ENCODE measurements around the gene PTTG1. TPM values are rescaled to one million over a fixed set of nuclear protein-coding genes. Genes with fewer than 3 reads are reported as not detected.

The PTTG1 gene
- total RNA-seq, 2 experiments from 2014 or later, result 15.1 to 17.6 TPM

- peak overlapping the region in 1 of 2 donors; percentile 50 for H3K27ac ChIP-seq (ENCODE audit: low read depth in 1 of 2, low read length in 2 of 2)
- no peaks in the 10 kb centered on the region for H3K9me3 ChIP-seq (ENCODE audit: control insufficient read depth in 1 of 2, insufficient read depth in 1 of 2, low read length in 2 of 2)
- Mint-ChIP-seq H3K4me3 (peak overlapping the region; percentile 94), H3K27me3 (no peaks in the 10 kb centered on the region), H3K36me3 (ENCODE audit: low read depth) (no peaks in the 10 kb centered on the region), H3K27ac (peak overlapping the region; percentile 88), H3K9me3 (no peaks in the 10 kb centered on the region), H3K4me1 (ENCODE audit: low read depth) (peaks cover 95% of the 10 kb centered on the region)
- H3K4me3 ChIP-seq (ENCODE audit: low read length), result peak overlapping the region; percentile 69
- TF ChIP-seq CTCF (IDR thresholded peaks at IDR 0.05), result no peak
- ChIA-PET CTCF (interaction anchor here (4.9 kb wide), 1 partner anchor 30 kb away, joined by 43 read pairs; no protein-coding TSS in a partner anchor), POLR2A (interaction anchor here (1.0 to 1.3 kb wide), 2 partner anchors 50 to 51 kb away, joined by 3 read pairs; partner anchors contain the start of gene SLU7)
- ATAC-seq (ENCODE audit: poor library complexity), result no peak
- DNase-seq, result no peak
- no peaks in the 10 kb centered on the region for H3K36me3 ChIP-seq (ENCODE audit: insufficient read depth, low read length)
- H3K27me3 ChIP-seq (ENCODE audit: control insufficient read depth in 1 of 2, insufficient read depth in 2 of 2, low read length in 2 of 2), result no peaks in the 10 kb centered on the region
- H3K4me1 ChIP-seq (ENCODE audit: insufficient read depth, low read length), result peaks cover 54% of the 10 kb centered on the region
- intact Hi-C loops (cut with DNase I, micrococcal nuclease), result loop anchor here in 1 of 2 experiments (2.0 to 5.0 kb wide), 2 partner anchors 31 to 47 kb away; partner anchors contain the start of gene PTTG1
Measured at GRCh38 chr5:160469156-160470144, 47.8 kb downstream of the PTTG1 start.

DNA sequence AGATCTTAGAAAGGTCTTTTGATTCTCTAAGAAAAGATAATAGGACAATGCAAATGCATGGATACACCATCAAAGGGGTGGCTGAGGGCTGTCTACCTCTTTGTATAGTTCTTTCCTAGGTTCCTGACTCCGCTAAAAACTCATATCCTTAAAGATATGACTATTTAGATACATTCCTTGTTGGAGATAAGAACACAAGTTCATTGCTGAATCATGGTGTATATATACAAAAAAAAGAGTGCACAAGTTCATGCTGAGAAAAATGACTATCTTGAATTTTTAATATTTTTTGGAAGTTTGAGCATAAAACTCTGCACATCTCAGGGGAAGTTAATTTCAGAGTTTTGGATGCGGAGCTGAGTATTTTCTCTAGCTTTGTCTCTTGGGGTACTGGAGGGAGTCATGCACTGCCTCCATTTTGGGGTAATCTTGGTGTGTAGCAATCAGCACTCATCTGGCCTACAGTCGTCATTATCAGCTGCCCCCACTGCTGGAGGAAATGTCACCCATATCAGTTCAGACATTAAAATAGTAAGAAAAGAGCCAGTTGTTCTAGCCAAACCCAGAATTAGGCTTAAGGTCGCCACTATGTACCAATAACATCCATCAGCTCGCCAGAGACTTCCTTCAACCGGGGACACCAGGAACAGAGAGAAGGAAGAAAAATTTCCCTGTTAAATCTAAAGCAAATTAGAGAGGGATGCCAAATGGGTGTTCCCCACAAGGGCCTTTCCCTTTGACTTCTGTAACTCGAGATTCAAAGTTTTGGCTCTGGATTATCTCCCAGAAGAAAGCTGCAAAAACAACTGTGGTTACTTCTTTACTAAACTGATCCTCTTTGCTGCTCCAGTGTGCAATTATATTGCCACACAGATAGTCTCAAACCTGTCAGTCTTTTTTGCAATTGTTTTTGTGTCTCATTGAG is 49.0 kb downstream of the PTTG1 start:
- Mint-ChIP-seq H3K27ac (peak overlapping the region; percentile 88), H3K9me3 (no peaks in the 10 kb centered on the region), H3K4me3 (peak overlapping the region; percentile 94), H3K4me1 (ENCODE audit: low read depth) (peaks cover 97% of the 10 kb centered on the region), H3K27me3 (no peaks in the 10 kb centered on the region), H3K36me3 (ENCODE audit: low read depth) (no peaks in the 10 kb centered on the region)
- no peak for TF ChIP-seq CTCF (IDR thresholded peaks at IDR 0.05)
- Histone ChIP-seq H3K36me3 (ENCODE audit: insufficient read depth, low read length) (no peaks in the 10 kb centered on the region), H3K27ac (ENCODE audit: low read depth in 1 of 2, low read length in 2 of 2) (peak overlapping the region; percentile 36 to 50), H3K27me3 (ENCODE audit: control insufficient read depth in 1 of 2, insufficient read depth in 2 of 2, low read length in 2 of 2) (no peaks in the 10 kb centered on the region), H3K4me3 (ENCODE audit: low read length) (peak overlapping the region; percentile 69), H3K9me3 (ENCODE audit: control insufficient read depth in 1 of 2, insufficient read depth in 1 of 2, low read length in 2 of 2) (no peaks in the 10 kb centered on the region), H3K4me1 (ENCODE audit: insufficient read depth, low read length) (peaks cover 62% of the 10 kb centered on the region)
- CTCF ChIA-PET, result interaction anchor here (0.8 to 1.0 kb wide), 2 partner anchors 31 to 32 kb away, joined by 3 to 5 read pairs; no protein-coding TSS in a partner anchor
- POLR2A ChIA-PET, result interaction anchor here (0.7 to 1.5 kb wide), 4 partner anchors 32 to 53 kb away, joined by 4 to 7 read pairs (median 5); partner anchors contain the start of genes PTTG1 and SLU7
- peak in 3 of 14 experiments; percentile 43 to 49 (median 47) for DNase-seq
- no peak for ATAC-seq (ENCODE audit: poor library complexity)
- intact Hi-C loops (cut with DNase I, micrococcal nuclease), result no loop called here

GRCh38 chr5:160471761-160472160 is 50.1 kb downstream of the PTTG1 start:
- peak in 3 of 14 experiments; percentile 24 to 42 (median 35) for DNase-seq
- Histone ChIP-seq H3K36me3 (ENCODE audit: insufficient read depth, low read length) (no peaks in the 10 kb centered on the region), H3K4me3 (ENCODE audit: low read length) (peak overlapping the region; percentile 69), H3K27me3 (ENCODE audit: control insufficient read depth in 1 of 2, insufficient read depth in 2 of 2, low read length in 2 of 2) (no peaks in the 10 kb centered on the region), H3K4me1 (ENCODE audit: insufficient read depth, low read length) (peaks cover 65% of the 10 kb centered on the region), H3K9me3 (ENCODE audit: control insufficient read depth in 1 of 2, insufficient read depth in 1 of 2, low read length in 2 of 2) (no peaks in the 10 kb centered on the region), H3K27ac (ENCODE audit: low read depth in 1 of 2, low read length in 2 of 2) (peak overlapping the region; percentile 36 to 50)
- no peaks in the 10 kb centered on the region for H3K27me3 Mint-ChIP-seq
- H3K36me3 Mint-ChIP-seq (ENCODE audit: low read depth), result no peaks in the 10 kb centered on the region
- no peaks in the 10 kb centered on the region for H3K9me3 Mint-ChIP-seq
- ChIA-PET POLR2A (interaction anchor here (1.3 to 1.5 kb wide), 2 partner anchors 33 to 50 kb away, joined by 5 to 7 read pairs; partner anchors contain the start of gene PTTG1), CTCF (no interaction called here)
- H3K4me1 Mint-ChIP-seq (ENCODE audit: low read depth), result peaks cover 95% of the 10 kb centered on the region
- intact Hi-C loops (cut with DNase I, micrococcal nuclease), result no loop called here
- H3K4me3 Mint-ChIP-seq, result peak overlapping the region; percentile 94
- no peak for TF ChIP-seq CTCF (IDR thresholded peaks at IDR 0.05)
- H3K27ac Mint-ChIP-seq, result peak overlapping the region; percentile 88
- ATAC-seq (ENCODE audit: poor library complexity), result no peak

Measured in CD4-positive, alpha-beta T cell (primary cell).